ENCODE measurements around the gene TRAPPC2B. TPM values are rescaled to one million over a fixed set of nuclear protein-coding genes. Genes with fewer than 3 reads are reported as not detected.

The TRAPPC2B gene
- polyA plus RNA-seq, 3 donors = 7.4 to 13.9 (median 11.5) TPM

- TF ChIP-seq CTCF (IDR thresholded peaks at IDR 0.05) = no peak
- Histone ChIP-seq H3K36me3 (replicated peaks in 1 of 2; ENCODE audit: control insufficient read depth in 1 of 2, insufficient read depth in 2 of 2, low read length in 2 of 2) (peaks cover 28 to 49% of the 10 kb centered on the region in 2 donors), H3K4me1 (ENCODE audit: control insufficient read depth in 1 of 2, insufficient read depth in 2 of 2, low read length in 2 of 2) (peaks cover 12 to 14% of the 10 kb centered on the region in 2 donors), H3K27ac (ENCODE audit: low read depth in 1 of 2, low read length in 2 of 2) (no peak overlapping the region), H3K9ac (ENCODE audit: insufficient read depth, low read length, poor library complexity, severe bottlenecking) (no peak overlapping the region), H3K27me3 (ENCODE audit: control insufficient read depth in 2 of 2, insufficient read depth in 2 of 2, low read length in 2 of 2) (no peaks in the 10 kb centered on the region), H2AFZ (ENCODE audit: insufficient read depth, low read depth, low read length, poor library complexity, severe bottlenecking) (no peak overlapping the region), H4K20me1 (ENCODE audit: insufficient read depth, low read length) (no peaks in the 10 kb centered on the region), H3K79me2 (ENCODE audit: insufficient read depth, low read length) (peaks cover 8% of the 10 kb centered on the region), H3K4me3 (replicated peaks in 1 of 3; ENCODE audit: low read depth in 2 of 3, low read length in 3 of 3) (no peak overlapping the region), H3K9me3 (replicated peaks in 1 of 2; ENCODE audit: control insufficient read depth in 1 of 2, insufficient read depth in 1 of 2, low read length in 2 of 2) (peaks cover 72 to 88% of the 10 kb centered on the region in 2 donors), H3K4me2 (replicated peaks; ENCODE audit: extremely low read depth, low read length, poor library complexity, severe bottlenecking) (no peak overlapping the region)
- peaks cover 1 to 5% (median 4%) of the 10 kb centered on the region in 3 donors for H3K27me3 Mint-ChIP-seq (ENCODE audit: low read depth in 3 of 3)
- peaks cover 46 to 97% (median 88%) of the 10 kb centered on the region in 7 donors for H3K9me3 Mint-ChIP-seq
- no peak for DNase-seq
- peaks cover 49 to 58% of the 10 kb centered on the region in 2 donors for H3K36me3 Mint-ChIP-seq
- intact Hi-C loops (cut with micrococcal nuclease) = loop anchor here in 1 of 2 donors (10.0 kb wide), 1 partner anchor 114 kb away; the partner anchor contains the start of gene ZNF805
- H3K4me3 Mint-ChIP-seq = no peak overlapping the region
- no peak overlapping the region for H3K27ac Mint-ChIP-seq
- H3K4me1 Mint-ChIP-seq = peaks cover 10% of the 10 kb centered on the region
Measured at GRCh38 chr19:57359300-57359699, 4.1 kb upstream of the TRAPPC2B start.

- DNase-seq = no peak
- peak overlapping the region; percentile 42 for H3K9ac ChIP-seq (ENCODE audit: insufficient read depth, low read length, poor library complexity, severe bottlenecking)
- peak overlapping the region; percentile 79 for H3K4me2 ChIP-seq (replicated peaks; ENCODE audit: extremely low read depth, low read length, poor library complexity, severe bottlenecking)
- no peaks in the 10 kb centered on the region for H3K27me3 ChIP-seq (ENCODE audit: control insufficient read depth in 2 of 2, insufficient read depth in 2 of 2, low read length in 2 of 2)
- Mint-ChIP-seq H3K9me3 (peaks cover 30 to 87% (median 81%) of the 10 kb centered on the region in 7 donors), H3K36me3 (peaks cover 19 to 34% of the 10 kb centered on the region in 2 donors), H3K27me3 (ENCODE audit: low read depth in 3 of 3) (peaks cover 1 to 6% (median 4%) of the 10 kb centered on the region in 3 donors), H3K4me1 (peaks cover 10% of the 10 kb centered on the region), H3K27ac (peak overlapping the region in 1 of 7 donors; percentile 97), H3K4me3 (peak overlapping the region in 1 of 2 donors; percentile 72)
- H3K4me3 ChIP-seq (replicated peaks in 1 of 3; ENCODE audit: low read depth in 2 of 3, low read length in 3 of 3) = peak overlapping the region in 1 of 3 experiments; percentile 76
- peak overlapping the region in 1 of 2 donors; percentile 89 for H3K27ac ChIP-seq (ENCODE audit: low read depth in 1 of 2, low read length in 2 of 2)
- intact Hi-C loops (cut with micrococcal nuclease) = loop anchor here (2.0 to 10.0 kb wide), 4 partner anchors 26 to 822 kb away; partner anchors contain the start of genes ZNF274 (in 1 of the 2), ZNF329 (in 1 of the 2), ZNF548 (in 1 of the 2) and ZNF749 (in 1 of the 2)
- peaks cover 10% of the 10 kb centered on the region for H3K79me2 ChIP-seq (ENCODE audit: insufficient read depth, low read length)
- peaks cover 0 to 17% of the 10 kb centered on the region in 2 donors for H3K36me3 ChIP-seq (replicated peaks in 1 of 2; ENCODE audit: control insufficient read depth in 1 of 2, insufficient read depth in 2 of 2, low read length in 2 of 2)
- H2AFZ ChIP-seq (ENCODE audit: insufficient read depth, low read depth, low read length, poor library complexity, severe bottlenecking) = peak overlapping the region; percentile 92
- no peaks in the 10 kb centered on the region for H4K20me1 ChIP-seq (ENCODE audit: insufficient read depth, low read length)
- TF ChIP-seq CTCF (IDR thresholded peaks at IDR 0.05) = no peak
- peaks cover 12 to 14% of the 10 kb centered on the region in 2 donors for H3K4me1 ChIP-seq (ENCODE audit: control insufficient read depth in 1 of 2, insufficient read depth in 2 of 2, low read length in 2 of 2)
- WGBS (ENCODE audit: insufficient coverage) = no CpG with 5 or more reads among the region's 2 CpGs
- H3K9me3 ChIP-seq (replicated peaks in 1 of 2; ENCODE audit: control insufficient read depth in 1 of 2, insufficient read depth in 1 of 2, low read length in 2 of 2) = peaks cover 44 to 75% of the 10 kb centered on the region in 2 donors
Measured at GRCh38 chr19:57362419-57362818, 932 bp upstream of the TRAPPC2B start.

All from CD14-positive monocyte (primary cell).